Activated CD4-positive, alpha-beta T cell treated with anti-CD3 and anti-CD28 coated beads, Interleukin-2, amount 10 ng/mL, durations not matched to agents 24 days and 14 days (primary cell): ENCODE data around the gene CDK10. TPM values are rescaled to one million over a fixed set of nuclear protein-coding genes. Genes with fewer than 3 reads are reported as not detected.

Experiments used
- DNase-seq: peaks from one replicate; pipeline ENCODE4 v3.0.0; 2022
- H3K27ac Mint-ChIP-seq: one replicate; pipeline ENCODE4 v1.8.0; 2022; ENCODE audit warnings: mild to moderate bottlenecking, mixed read lengths
- H3K27me3 Mint-ChIP-seq: one replicate; pipeline ENCODE4 v1.8.0; 2022; ENCODE audit warnings: mixed read lengths
- H3K36me3 Mint-ChIP-seq: one replicate; pipeline ENCODE4 v1.8.0; 2022; ENCODE audit warnings: low read depth, mild to moderate bottlenecking, mixed read lengths
- H3K4me1 Mint-ChIP-seq: one replicate; pipeline ENCODE4 v1.8.0; 2021; ENCODE audit warnings: mixed read lengths
- H3K4me3 Mint-ChIP-seq: one replicate; pipeline ENCODE4 v1.8.0; 2022; ENCODE audit warnings: mild to moderate bottlenecking, moderate library complexity, mixed read lengths
- H3K9me3 Mint-ChIP-seq: one replicate; pipeline ENCODE4 v1.8.0; 2021; ENCODE audit warnings: mixed read lengths
- intact Hi-C: fragments of 100-400 bp; cut with micrococcal nuclease; formaldehyde crosslinking; loops from one replicate; pipeline ENCODE4 v1.15.1; 2023
- total RNA-seq: library from RNA; stranded (reverse); gene quantifications from 2 replicates; pipeline ENCODE4 v1.2.3, GENCODE V29; 2022

CDK10 gene
- total RNA-seq, 1 donor from 2014 or later, result 108 TPM

DNA sequence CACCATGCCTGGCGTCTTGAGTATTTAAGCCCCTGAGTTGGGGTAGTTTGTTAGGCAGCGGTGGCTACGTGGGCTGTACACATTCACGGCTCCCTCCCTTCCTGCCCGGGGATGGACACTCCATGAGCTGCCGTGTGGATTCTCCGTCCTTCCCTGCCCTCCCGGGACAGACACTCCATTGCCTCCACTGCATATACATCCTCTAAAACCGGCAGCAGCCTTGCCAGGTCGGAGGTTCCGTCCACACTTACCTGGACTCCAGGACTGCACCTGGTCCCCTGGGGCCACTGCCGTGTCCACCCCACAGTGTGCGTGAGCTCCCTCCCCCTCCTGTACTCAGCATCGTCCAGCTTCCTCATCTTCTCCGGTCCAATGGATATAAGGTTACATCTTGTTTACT is 18.5 kb downstream of the CDK10 start:
- intact Hi-C loops, result loop anchor here (10.0 kb wide), 2 partner anchors 60 to 460 kb away; no protein-coding TSS in a partner anchor

DNA sequence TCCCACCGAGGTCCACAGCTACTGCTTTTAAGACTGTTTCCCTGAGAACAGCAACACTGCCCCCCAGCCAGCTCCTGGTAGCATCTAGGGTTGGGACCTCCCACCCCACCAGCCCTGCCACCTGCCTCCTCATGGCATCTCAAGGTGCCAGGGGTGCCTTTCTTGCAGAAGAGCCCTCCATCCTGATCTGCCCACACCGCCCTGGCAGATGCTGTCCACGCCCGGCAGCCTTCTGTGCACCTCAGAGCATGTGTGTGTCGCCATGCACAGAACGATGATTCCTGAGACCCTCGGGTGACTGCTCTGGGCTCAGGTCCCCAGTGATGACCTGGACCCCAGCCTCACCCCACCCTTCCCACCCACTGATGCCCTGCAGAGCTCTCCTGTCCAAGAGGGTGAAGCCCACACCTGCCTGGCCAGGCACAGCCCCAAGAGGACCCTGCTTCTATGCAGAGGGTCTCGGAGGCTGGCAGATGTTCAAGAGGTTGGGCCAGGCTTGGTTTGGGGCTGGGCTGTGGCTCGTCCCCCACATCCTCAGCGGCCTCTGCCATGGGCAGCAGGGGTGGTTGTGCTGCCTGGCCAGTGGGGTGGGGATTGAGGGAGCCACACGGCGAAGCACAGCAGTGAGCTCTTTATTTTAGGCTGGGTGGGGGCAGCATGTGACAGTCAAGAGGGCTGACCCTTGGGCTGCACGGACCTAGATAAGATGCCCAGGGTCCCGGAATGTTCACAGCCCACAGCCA is 20.2 kb downstream of the CDK10 start:
- no peak for DNase-seq
- no peak overlapping the region for H3K27ac Mint-ChIP-seq
- H3K36me3 Mint-ChIP-seq, result no peaks in the 10 kb centered on the region
- H3K4me1 Mint-ChIP-seq, result peaks cover 10% of the 10 kb centered on the region
- H3K4me3 Mint-ChIP-seq, result no peak overlapping the region
- intact Hi-C loops, result loop anchor here (1.0 to 10.0 kb wide), 3 partner anchors 58 to 462 kb away; no protein-coding TSS in a partner anchor
- H3K9me3 Mint-ChIP-seq, result no peaks in the 10 kb centered on the region
- no peaks in the 10 kb centered on the region for H3K27me3 Mint-ChIP-seq

More for the DNA sequence above, 18.5 kb downstream of the CDK10 start:
- Mint-ChIP-seq H3K4me1 (peaks cover 12% of the 10 kb centered on the region), H3K9me3 (no peaks in the 10 kb centered on the region), H3K36me3 (peaks cover 2% of the 10 kb centered on the region), H3K27ac (no peak overlapping the region), H3K4me3 (no peak overlapping the region), H3K27me3 (no peaks in the 10 kb centered on the region)
- DNase-seq, result no peak

DNA sequence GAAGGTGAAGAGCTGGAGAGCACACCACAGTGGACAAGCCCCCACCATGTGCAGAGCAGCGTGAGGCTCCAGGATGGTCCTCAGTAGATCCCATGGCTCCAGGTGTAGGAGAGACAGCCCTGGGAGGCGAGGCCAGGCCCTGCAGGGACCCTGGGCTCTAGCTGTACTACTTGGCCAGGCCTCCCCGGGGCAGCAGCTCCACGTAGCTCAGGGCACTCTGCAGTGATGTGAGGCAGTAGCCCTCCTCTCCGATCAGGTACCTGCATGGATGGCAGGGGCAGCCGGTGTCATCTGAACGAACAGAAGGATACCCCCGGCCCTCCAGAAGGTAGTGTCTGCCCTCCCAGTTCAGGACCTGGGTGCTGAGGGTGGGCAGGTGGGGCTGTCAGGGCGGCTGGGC is 21.2 kb downstream of the CDK10 start:
- Mint-ChIP-seq H3K27ac (no peak overlapping the region), H3K36me3 (no peaks in the 10 kb centered on the region), H3K27me3 (no peaks in the 10 kb centered on the region), H3K9me3 (no peaks in the 10 kb centered on the region), H3K4me3 (no peak overlapping the region), H3K4me1 (peaks cover 5% of the 10 kb centered on the region)
- intact Hi-C loops, result loop anchor here (10.0 kb wide), 2 partner anchors 57 to 463 kb away; no protein-coding TSS in a partner anchor
- no peak for DNase-seq

DNA sequence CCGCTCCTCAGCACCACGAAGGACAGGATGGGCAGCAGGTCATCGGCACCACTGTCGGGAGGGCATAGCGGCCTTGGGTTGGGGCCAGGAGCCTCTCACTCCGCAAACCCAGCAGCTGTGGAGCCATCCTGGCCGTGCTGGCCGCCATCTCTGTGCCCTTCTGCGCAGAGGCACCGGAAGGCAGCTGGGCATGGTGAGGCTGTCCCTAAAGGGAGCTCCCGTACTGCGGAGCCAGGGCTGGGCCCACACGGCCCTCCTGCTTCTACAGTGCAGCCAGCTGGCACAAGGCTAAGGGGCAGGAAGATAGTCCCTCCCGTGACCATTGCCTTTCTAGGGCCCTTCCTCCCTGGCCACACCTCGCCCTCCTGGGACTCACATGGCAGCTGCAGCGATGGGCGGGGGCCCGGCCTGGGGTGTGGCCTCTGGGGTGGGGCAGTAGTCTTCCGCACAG is 22.0 kb downstream of the CDK10 start:
- H3K4me3 Mint-ChIP-seq, result no peak overlapping the region
- DNase-seq, result no peak
- H3K9me3 Mint-ChIP-seq, result no peaks in the 10 kb centered on the region
- intact Hi-C loops, result loop anchor here (10.0 kb wide), 2 partner anchors 56 to 464 kb away; no protein-coding TSS in a partner anchor
- H3K27me3 Mint-ChIP-seq, result no peaks in the 10 kb centered on the region
- no peak overlapping the region for H3K27ac Mint-ChIP-seq
- H3K36me3 Mint-ChIP-seq, result no peaks in the 10 kb centered on the region
- peaks cover 5% of the 10 kb centered on the region for H3K4me1 Mint-ChIP-seq

DNA sequence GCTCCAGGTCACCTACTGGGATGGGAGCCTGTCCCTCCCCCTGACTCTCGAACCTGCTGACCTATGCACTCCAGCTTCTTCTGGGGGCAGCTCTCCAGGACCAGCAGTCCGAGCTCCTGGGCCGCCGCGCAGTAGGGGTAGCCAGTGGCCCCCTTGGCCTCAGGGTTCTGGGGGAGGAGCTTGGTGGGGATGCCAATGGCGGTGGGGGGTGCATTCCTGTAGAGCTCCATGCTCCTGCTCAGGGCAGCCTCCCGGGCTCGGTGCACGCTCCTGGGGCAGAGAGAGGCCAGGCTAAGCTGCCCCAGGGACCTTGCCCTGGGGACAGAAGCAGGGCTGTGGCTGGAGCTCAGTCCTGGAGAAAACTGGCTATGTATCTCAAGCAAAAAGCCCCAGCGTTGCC is 22.7 kb downstream of the CDK10 start:
- intact Hi-C loops, result loop anchor here (10.0 kb wide), 2 partner anchors 56 to 464 kb away; no protein-coding TSS in a partner anchor
- Mint-ChIP-seq H3K4me3 (no peak overlapping the region), H3K4me1 (peaks cover 7% of the 10 kb centered on the region), H3K9me3 (no peaks in the 10 kb centered on the region), H3K36me3 (peaks cover 4% of the 10 kb centered on the region), H3K27ac (no peak overlapping the region), H3K27me3 (no peaks in the 10 kb centered on the region)
- no peak for DNase-seq

DNA sequence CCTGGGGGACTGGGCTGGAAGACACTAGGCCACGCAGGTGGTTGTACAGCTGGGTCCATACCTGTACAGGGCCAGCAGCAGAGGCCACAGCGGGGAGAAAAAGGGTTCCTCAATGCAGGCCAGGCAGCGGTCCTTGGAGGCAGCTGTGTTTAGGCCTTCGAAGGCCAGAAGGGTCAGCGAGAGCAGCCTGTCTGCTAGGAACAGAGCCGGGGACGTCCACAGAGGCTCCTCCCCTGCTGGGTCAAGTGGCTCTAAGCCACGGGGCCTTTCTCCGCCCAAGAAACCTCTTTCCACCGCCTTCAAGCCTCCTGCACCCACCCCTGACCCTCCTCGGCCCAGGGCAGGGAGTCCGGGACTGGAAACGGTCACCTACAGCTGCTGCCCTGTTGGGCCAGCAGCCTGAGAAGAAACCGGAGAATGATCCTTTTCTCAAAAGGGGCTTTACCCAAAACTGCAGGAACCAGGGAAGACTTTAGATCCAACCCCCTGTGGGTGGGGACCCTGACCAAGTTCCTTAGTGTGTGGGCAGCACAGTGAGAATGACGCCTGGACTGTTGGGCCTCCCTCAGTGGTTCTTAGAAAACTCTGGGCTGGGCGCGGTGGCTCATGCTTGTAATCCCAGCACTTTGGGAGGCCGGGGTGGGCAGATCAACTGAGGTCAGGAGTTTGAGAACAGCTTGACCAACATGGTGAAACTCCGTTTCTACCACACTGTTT is 23.4 kb downstream of the CDK10 start:
- Mint-ChIP-seq H3K4me3 (peak overlapping the region; percentile 59), H3K4me1 (peaks cover 8% of the 10 kb centered on the region), H3K27me3 (no peaks in the 10 kb centered on the region), H3K9me3 (no peaks in the 10 kb centered on the region), H3K36me3 (peaks cover 8% of the 10 kb centered on the region), H3K27ac (no peak overlapping the region)
- intact Hi-C loops, result loop anchor here (10.0 kb wide), 2 partner anchors 55 to 465 kb away; no protein-coding TSS in a partner anchor
- DNase-seq, result no peak

DNA sequence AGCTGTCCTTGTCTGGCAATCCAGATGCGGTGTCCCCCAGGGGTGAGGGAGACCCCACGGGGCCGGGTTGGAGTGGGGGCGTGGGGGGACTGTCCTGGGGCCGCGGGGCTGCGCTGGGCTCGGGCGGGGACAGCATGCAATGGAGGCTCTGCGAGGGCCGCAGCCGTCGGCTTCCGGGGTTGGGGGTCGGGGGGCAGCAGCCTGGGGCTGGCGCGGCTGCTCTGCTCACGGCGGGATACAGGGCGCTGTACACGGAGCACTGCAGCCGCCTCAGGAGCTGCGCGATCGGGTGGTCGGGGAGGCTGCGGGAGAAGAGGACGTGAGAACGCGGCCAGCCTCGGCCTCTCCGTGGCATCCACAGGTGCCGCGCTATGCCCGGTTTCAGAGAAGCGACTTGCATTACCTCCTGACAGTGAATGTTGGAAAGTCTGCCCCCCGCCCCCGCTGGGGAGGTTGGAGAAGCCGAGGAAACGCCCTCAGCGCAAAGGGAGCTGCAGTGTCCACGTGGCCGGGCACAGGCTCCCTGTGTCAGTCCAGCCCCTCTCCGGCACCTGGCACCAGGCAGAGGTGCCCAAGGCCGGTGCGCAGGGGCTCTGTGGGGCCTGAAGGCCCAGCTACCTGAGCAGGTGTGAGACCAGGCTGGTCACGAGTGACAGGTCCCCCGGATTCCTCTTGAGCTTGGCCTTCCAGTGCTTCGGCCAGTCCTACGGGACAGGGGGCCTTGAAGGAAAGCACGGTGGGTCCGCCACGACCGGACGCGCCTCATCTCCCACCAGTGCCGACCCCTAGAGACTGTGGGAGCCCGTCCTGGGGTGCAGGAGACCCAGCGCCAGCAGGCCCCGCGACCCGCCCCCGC is 24.4 kb downstream of the CDK10 start:
- intact Hi-C loops, result loop anchor here (1.0 kb wide), 2 partner anchors 9 to 10 kb away; partner anchors contain the start of gene ZNF276
- no peak overlapping the region for H3K27ac Mint-ChIP-seq
- no peak for DNase-seq
- peaks cover 10% of the 10 kb centered on the region for H3K36me3 Mint-ChIP-seq
- H3K9me3 Mint-ChIP-seq, result no peaks in the 10 kb centered on the region
- peaks cover 7% of the 10 kb centered on the region for H3K4me1 Mint-ChIP-seq
- no peaks in the 10 kb centered on the region for H3K27me3 Mint-ChIP-seq
- no peak overlapping the region for H3K4me3 Mint-ChIP-seq

DNA sequence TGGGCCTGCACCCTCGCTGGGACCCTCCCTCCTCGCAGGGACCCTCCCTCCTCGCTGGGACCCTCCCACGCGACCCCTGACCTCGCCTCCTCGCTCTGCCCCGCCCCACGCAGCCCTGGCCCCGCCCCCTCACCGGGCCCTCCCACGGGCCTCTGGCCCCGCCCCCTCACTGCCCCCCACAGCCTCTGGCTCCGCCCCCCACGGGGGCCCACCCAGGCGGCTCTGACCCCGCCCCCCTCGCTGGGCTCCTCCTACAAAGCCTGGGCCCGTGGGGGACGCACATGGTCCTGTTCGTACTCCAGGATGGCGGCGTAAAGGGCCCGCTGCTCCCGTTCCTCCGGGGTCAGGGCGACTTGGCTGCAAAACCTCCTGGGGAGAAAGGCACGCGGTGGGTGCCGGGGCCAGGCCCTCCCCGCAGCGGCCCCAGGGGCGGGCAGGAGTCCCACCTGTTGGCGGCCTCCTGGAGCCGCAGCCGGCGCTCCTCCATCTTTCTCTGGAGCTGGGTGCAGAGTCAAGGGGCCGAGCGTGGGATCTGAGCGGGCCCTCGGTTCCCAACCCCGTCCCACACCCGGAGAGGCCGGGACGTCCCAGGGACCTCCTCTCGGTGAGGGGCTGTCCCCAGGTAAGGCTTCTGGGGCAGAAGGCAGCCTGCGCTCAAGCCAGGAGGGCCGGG is 25.2 kb downstream of the CDK10 start:
- Mint-ChIP-seq H3K36me3 (peaks cover 12% of the 10 kb centered on the region), H3K27me3 (no peaks in the 10 kb centered on the region), H3K4me3 (peak overlapping the region; percentile 85), H3K9me3 (no peaks in the 10 kb centered on the region), H3K27ac (peak overlapping the region; percentile 85), H3K4me1 (peaks cover 4% of the 10 kb centered on the region)
- DNase-seq, result peak; percentile 93
- intact Hi-C loops, result loop anchor here (1.0 kb wide), 2 partner anchors 9 to 10 kb away; partner anchors contain the start of gene ZNF276

DNA sequence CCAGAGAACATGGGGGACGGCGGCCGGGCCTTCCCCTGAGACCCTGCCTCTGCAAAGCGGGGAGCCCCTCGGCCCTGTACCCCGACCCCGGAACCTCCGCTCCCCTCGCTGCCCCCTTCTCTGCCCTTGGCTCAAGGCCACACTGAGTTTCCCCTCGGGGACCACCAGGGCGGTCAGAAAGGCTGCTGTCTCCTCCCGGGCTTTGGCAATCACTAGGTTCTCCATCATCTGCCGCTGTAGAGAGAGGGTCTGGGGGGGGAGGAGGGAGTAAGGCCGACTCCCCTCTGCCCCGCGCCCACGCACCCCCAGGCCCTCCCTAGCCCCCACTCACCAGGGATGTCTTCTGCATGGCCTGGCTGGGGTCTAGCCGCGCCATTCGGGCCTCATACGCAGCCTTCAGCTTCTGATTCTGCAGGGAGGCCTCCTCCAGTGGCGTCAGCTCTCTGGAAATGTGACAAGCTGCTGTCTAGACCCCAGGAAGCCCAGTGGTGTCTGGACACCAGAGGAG is 25.8 kb downstream of the CDK10 start:
- peak overlapping the region; percentile 85 for H3K4me3 Mint-ChIP-seq
- no peak for DNase-seq

DNA sequence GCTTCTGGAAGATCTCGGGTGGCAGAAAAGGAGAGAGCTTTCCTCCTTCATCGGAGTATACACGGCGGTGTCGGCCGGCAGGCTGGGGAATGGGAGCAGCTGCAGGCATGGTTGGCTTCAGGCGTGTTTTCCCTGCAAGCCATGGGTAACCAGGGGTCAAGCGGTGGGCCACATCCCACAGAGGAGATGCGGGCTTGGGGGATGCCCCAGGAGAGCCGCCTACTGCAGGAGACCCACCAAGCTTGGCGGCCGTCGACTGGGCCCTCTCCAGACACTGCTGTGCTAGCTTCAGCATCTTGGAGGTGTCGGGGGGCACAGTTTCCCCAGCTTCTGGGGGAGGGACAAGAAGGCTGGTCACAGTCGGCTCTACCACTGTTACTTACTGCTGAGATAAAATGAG is 30.0 kb downstream of the CDK10 start:
- intact Hi-C loops, result no loop called here
- Mint-ChIP-seq H3K4me3 (no peak overlapping the region), H3K27ac (no peak overlapping the region), H3K9me3 (no peaks in the 10 kb centered on the region), H3K36me3 (peaks cover 26% of the 10 kb centered on the region), H3K27me3 (no peaks in the 10 kb centered on the region), H3K4me1 (peaks cover 22% of the 10 kb centered on the region)
- DNase-seq, result no peak

More for the DNA sequence above, 25.8 kb downstream of the CDK10 start:
- H3K36me3 Mint-ChIP-seq, result peaks cover 15% of the 10 kb centered on the region
- H3K9me3 Mint-ChIP-seq, result no peaks in the 10 kb centered on the region
- H3K27ac Mint-ChIP-seq, result peak overlapping the region; percentile 85
- intact Hi-C loops, result no loop called here
- H3K27me3 Mint-ChIP-seq, result no peaks in the 10 kb centered on the region
- H3K4me1 Mint-ChIP-seq, result peaks cover 4% of the 10 kb centered on the region

DNA sequence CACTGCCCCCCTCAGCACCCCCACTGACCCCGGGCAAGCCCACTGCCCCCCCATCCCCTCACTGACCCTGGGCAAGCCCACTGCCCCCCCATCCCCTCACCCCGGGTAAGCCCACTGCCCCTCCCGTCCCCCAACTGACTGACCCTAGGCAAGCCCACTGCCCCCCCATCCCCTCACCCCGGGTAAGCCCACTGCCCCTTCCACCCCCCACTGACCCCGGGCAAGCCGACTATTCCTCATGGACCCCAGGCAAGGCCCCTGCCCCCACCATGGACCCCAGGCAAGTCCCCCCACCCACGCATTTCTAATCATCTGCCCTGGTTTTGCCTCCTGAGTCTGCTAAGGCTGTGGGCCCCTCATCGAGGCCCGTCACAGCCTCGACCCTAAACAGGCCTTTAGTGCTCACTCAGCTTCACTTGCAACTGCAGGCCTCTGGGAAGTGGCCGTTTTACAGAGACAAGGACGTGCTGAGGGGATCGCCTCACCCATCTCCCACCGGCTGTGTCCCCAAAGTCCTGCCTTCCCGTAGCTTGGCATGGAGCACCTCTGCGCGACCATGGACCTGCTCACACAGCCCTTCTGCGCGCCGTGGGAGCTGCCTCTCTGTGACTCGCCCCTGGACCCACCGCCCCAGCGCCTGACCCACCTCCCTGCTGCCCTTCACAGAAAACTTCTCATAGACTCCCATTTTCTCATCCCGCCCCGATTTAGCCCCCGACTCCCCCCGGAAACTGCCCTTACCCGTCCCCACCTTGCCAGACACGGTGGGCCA is 30.6 kb downstream of the CDK10 start:
- no peak for DNase-seq
- intact Hi-C loops, result no loop called here
- Mint-ChIP-seq H3K9me3 (no peaks in the 10 kb centered on the region), H3K27ac (peak overlapping the region; percentile 25), H3K4me1 (peaks cover 22% of the 10 kb centered on the region), H3K36me3 (peaks cover 26% of the 10 kb centered on the region), H3K27me3 (no peaks in the 10 kb centered on the region), H3K4me3 (no peak overlapping the region)
